SH-SY5Y (cell line): ENCODE results near the gene HTR2A.

Source experiments
- GATA2 ChIP-seq: IDR thresholded peaks from 2 replicates; pipeline ENCODE4 v1.6.1; 2011; ENCODE audit warnings: mild to moderate bottlenecking, low read depth, low read length
- GATA3 ChIP-seq: IDR thresholded peaks from 2 replicates; pipeline ENCODE4 v1.6.1; 2011; ENCODE audit warnings: low read depth, mild to moderate bottlenecking, low read length, moderate library complexity

GRCh38 chr13:46831588-46832194 lies 65.2 kb downstream of the HTR2A start:
- TF ChIP-seq GATA3, result no peak
- TF ChIP-seq GATA2, result no peak
